Measurements from ENCODE around the gene KLHL26. TPM values are rescaled to one million over a fixed set of nuclear protein-coding genes. Genes with fewer than 3 reads are reported as not detected.

The KLHL26 gene
- total and polyA plus RNA-seq, 9 of the 15 experiments (the other 6 are each of a cell fraction or from before 2014, with no cell fraction given) = 0.13 to 13.3 (median 1.4) TPM

- TF ChIP-seq MXD1 (CRISPR knock-in tag; IDR thresholded peaks at IDR 0.05; ENCODE audit: borderline replicate concordance, poor library complexity, severe bottlenecking) (no peak), MITF (IDR thresholded peaks at IDR 0.05) (no peak), EWSR1 (IDR thresholded peaks at IDR 0.05; ENCODE audit: borderline replicate concordance, low read depth, partially characterized antibody) (no peak), TRIM25 (IDR thresholded peaks at IDR 0.05; ENCODE audit: borderline replicate concordance) (no peak), EGR1 (conservative IDR thresholded peaks at IDR 0.05) (peak; percentile 91), U2AF1 (optimal IDR thresholded peaks at IDR 0.05; ENCODE audit: low read depth, low read length) (no peak), ARID4B (CRISPR knock-in tag; IDR thresholded peaks at IDR 0.05) (no peak), ZBED1 (IDR thresholded peaks at IDR 0.05) (no peak)
Observed at GRCh38 chr19:18611327-18612050, 25.3 kb upstream of the KLHL26 start (continued).
